ENCODE results near the gene CHN1.

The CHN1 gene

DNA sequence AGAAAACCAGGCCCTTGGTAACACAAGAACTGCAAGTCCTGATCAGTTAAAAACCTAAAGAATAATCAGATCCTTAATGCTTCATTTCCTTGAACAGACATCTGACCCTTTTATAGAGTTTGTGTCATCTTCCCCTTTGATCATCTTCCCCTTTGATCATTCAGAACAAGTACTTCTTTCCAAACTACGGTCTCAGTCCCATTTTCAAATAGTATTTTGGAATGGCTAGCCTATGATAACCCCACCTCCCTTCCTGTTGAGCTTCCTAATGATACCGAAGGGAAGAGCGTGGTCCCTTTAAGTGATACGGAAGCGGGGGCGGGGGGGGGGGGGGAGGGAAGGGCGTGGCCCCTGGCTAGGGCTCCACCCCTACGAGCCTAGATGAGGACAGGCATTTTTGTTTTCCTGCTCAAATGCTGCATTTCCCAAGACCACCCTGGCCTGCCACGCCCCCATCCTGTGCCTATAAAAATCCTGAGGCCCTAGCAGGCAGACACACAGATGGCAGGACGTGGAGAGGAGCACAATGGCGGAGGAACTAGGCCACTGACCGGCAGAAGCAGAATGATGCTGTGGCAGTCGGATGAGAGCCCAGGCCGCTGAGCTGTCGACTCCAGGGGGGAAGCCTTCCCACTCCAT lies 216.8 kb downstream of the CHN1 start:
- DNase-seq (ENCODE audit: low spot score) (no peak), ATAC-seq (ENCODE audit: low read depth) (no peak)
- Histone ChIP-seq H3K4me1 (ENCODE audit: insufficient read depth, poor library complexity, severe bottlenecking) (no peaks in the 10 kb centered on the region), H3K27me3 (ENCODE audit: insufficient read depth, poor library complexity, severe bottlenecking) (no peaks in the 10 kb centered on the region), H3K4me3 (ENCODE audit: severe bottlenecking) (no peak overlapping the region), H3K27ac (ENCODE audit: poor library complexity, severe bottlenecking) (no peak overlapping the region), H3K36me3 (ENCODE audit: low read depth) (no peaks in the 10 kb centered on the region), H3K9me3 (ENCODE audit: severe bottlenecking) (no peaks in the 10 kb centered on the region)
- TF ChIP-seq, protein P1, sequence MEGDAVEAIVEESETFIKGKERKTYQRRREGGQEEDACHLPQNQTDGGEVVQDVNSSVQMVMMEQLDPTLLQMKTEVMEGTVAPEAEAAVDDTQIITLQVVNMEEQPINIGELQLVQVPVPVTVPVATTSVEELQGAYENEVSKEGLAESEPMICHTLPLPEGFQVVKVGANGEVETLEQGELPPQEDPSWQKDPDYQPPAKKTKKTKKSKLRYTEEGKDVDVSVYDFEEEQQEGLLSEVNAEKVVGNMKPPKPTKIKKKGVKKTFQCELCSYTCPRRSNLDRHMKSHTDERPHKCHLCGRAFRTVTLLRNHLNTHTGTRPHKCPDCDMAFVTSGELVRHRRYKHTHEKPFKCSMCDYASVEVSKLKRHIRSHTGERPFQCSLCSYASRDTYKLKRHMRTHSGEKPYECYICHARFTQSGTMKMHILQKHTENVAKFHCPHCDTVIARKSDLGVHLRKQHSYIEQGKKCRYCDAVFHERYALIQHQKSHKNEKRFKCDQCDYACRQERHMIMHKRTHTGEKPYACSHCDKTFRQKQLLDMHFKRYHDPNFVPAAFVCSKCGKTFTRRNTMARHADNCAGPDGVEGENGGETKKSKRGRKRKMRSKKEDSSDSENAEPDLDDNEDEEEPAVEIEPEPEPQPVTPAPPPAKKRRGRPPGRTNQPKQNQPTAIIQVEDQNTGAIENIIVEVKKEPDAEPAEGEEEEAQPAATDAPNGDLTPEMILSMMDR (IDR thresholded peaks at IDR 0.05; ENCODE audit: poor library complexity, severe bottlenecking): no peak

DNA sequence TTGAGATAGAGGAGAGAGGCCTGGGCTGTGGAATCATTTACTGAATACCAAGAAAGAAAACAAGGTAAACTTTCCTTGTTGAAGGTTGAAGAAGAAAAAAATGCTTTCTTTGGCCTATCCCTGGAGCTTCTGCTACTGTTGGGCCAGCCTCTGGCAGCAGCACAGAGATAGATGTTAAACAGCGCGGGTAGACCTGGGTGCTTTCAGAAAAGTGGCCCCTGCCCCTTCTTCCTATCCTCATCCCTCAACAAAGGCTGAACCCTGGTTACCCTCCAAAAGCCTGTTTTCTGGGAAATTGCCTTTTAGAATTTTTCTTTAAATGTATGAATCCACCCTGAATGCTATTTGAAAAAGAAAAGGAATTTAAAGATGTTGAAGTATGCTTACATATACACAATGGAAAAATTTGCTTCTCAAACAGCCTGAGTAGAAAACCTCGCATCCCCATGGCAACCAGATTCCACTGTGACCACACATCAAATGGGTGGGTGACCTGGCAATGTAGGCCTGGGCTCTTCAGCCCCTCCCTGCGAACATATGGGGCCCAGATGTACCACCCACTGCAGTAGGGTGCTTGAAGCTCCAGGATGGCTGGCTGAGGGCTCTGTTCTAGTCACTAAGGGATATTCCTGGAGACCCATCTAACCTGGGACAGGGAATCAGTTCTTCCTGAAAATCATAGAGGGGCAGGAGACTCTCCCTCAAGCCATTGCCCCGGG lies 217.5 kb downstream of the CHN1 start:
- DNase-seq (ENCODE audit: low spot score) (no peak), ATAC-seq (ENCODE audit: low read depth) (peak; percentile 25; the same call in 1 of the 3 replicates)
- Histone ChIP-seq H3K4me3 (ENCODE audit: severe bottlenecking) (no peak overlapping the region), H3K4me1 (ENCODE audit: insufficient read depth, poor library complexity, severe bottlenecking) (no peaks in the 10 kb centered on the region), H3K27ac (ENCODE audit: poor library complexity, severe bottlenecking) (no peak overlapping the region), H3K27me3 (ENCODE audit: insufficient read depth, poor library complexity, severe bottlenecking) (no peaks in the 10 kb centered on the region), H3K36me3 (ENCODE audit: low read depth) (no peaks in the 10 kb centered on the region), H3K9me3 (ENCODE audit: severe bottlenecking) (no peaks in the 10 kb centered on the region)
- TF ChIP-seq, protein P1 (IDR thresholded peaks at IDR 0.05; ENCODE audit: poor library complexity, severe bottlenecking): no peak

DNA sequence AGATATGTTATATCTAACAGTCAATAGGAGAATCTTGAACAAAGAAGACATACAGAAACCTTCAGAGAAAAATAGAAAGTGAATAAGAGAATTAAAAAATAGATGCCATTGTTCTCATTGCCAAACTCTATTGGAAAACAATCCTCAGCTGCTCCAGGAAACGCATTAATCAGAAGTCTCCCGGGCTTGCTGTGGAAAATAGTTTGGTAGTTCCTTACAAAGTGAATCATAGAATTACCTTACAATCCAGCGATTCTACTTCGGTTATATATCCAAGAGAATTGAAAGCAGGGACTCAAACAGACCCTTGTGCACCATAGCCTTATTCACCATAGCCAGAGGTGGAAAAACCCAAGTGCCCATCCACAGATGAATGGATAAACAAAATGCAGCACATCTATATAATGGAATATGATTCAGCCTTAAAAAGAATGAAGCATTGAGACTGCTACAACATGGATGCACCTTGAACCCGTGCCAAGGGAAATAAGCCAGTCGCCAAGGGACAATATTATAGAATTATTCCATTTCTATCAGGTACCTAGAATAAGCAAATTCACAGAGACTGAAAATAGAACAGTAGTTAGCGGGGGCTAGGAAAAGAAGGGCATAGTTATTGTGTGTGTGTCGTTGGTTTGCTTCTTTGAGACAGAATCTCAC lies 219.0 kb downstream of the CHN1 start:
- TF ChIP-seq, protein P1 (IDR thresholded peaks at IDR 0.05; ENCODE audit: poor library complexity, severe bottlenecking): no peak
- H3K27ac ChIP-seq (ENCODE audit: poor library complexity, severe bottlenecking): no peak overlapping the region

DNA sequence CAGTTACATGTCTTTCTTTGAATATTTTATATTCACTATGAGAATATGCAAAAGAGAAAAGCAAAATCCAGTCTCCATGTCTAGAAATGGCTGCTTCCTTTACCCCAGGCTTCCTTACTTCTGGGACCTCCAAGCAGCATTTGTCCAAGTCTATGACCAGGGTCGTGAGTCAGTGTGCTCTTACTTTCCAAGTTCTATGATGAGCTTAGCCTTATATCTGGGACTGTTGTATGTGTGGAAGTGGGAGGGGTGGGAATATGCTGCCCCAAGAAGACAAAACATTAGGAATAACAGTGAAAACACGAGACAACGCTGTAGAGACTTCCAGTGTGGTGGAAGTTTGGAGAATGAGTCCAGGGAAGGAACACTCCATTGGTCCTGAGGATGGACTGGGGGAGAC lies 219.7 kb downstream of the CHN1 start:
- ATAC-seq (ENCODE audit: low read depth): no peak
- TF ChIP-seq, protein P1 (IDR thresholded peaks at IDR 0.05; ENCODE audit: poor library complexity, severe bottlenecking): no peak
- H3K9me3 ChIP-seq (ENCODE audit: severe bottlenecking): no peaks in the 10 kb centered on the region
- no peaks in the 10 kb centered on the region for H3K36me3 ChIP-seq (ENCODE audit: low read depth)
- H3K4me3 ChIP-seq (ENCODE audit: severe bottlenecking): no peak overlapping the region
- no peaks in the 10 kb centered on the region for H3K27me3 ChIP-seq (ENCODE audit: insufficient read depth, poor library complexity, severe bottlenecking)
- DNase-seq (ENCODE audit: low spot score): no peak
- no peaks in the 10 kb centered on the region for H3K4me1 ChIP-seq (ENCODE audit: insufficient read depth, poor library complexity, severe bottlenecking)
- no peak overlapping the region for H3K27ac ChIP-seq (ENCODE audit: poor library complexity, severe bottlenecking)

More for the DNA sequence above, 219.0 kb downstream of the CHN1 start:
- DNase-seq (ENCODE audit: low spot score) (no peak), ATAC-seq (ENCODE audit: low read depth) (no peak)
- Histone ChIP-seq H3K27me3 (ENCODE audit: insufficient read depth, poor library complexity, severe bottlenecking) (no peaks in the 10 kb centered on the region), H3K4me1 (ENCODE audit: insufficient read depth, poor library complexity, severe bottlenecking) (no peaks in the 10 kb centered on the region), H3K9me3 (ENCODE audit: severe bottlenecking) (no peaks in the 10 kb centered on the region), H3K4me3 (ENCODE audit: severe bottlenecking) (no peak overlapping the region), H3K36me3 (ENCODE audit: low read depth) (no peaks in the 10 kb centered on the region)

Measured in RWPE2 (cell line).